Stimulated activated naive CD4-positive, alpha-beta T cell treated with Interleukin-2 at 50 U/mL for 16 hours (primary cell): ENCODE results near the gene DCLRE1C.
"Not testable (repeated sequence)": the region's sequence is repeated elsewhere in the genome, so short reads cannot be mapped to it uniquely, and the experiment has no call there.

Source experiments
- DNase-seq: peaks from one replicate; lab custom pipeline; 2025; lab: John Stamatoyannopoulos, UW

Gene DCLRE1C

GRCh38 chr10:14954001-14954770 lies at the start of gene DCLRE1C:
DCLRE1C (minus strand) TSS chr10:14954096; CDS start chr10:14954010, 86 bp downstream.
- DNase-seq: peak; percentile 89

- DNase-seq: no peak
Measured at GRCh38 chr10:14995964-14996565, 42.2 kb upstream of the DCLRE1C start.

GRCh38 chr10:14993500-14994455 lies 39.9 kb upstream of the DCLRE1C start:
- not testable (repeated sequence) for DNase-seq

GRCh38 chr10:14992336-14992735 lies 38.4 kb upstream of the DCLRE1C start:
- not testable (repeated sequence) for DNase-seq

GRCh38 chr10:14991035-14991749 lies 37.3 kb upstream of the DCLRE1C start:
- peak; percentile 58 for DNase-seq

GRCh38 chr10:14989552-14989951 lies 35.7 kb upstream of the DCLRE1C start:
- not testable (repeated sequence) for DNase-seq

GRCh38 chr10:14982744-14983143 lies 28.8 kb upstream of the DCLRE1C start:
- no peak for DNase-seq

- no peak for DNase-seq
Measured at GRCh38 chr10:14975672-14976273, 21.9 kb upstream of the DCLRE1C start.

GRCh38 chr10:14974153-14974998 lies 20.5 kb upstream of the DCLRE1C start:
- not testable (repeated sequence) for DNase-seq

- no peak for DNase-seq
Measured at GRCh38 chr10:14971867-14972448, 18.1 kb upstream of the DCLRE1C start.

- DNase-seq: no peak
Measured at GRCh38 chr10:14967897-14968296, 14.0 kb upstream of the DCLRE1C start.

GRCh38 chr10:14959221-14960057 lies 5.5 kb upstream of the DCLRE1C start, which contains the start of gene MEIG1:
MEIG1 (plus strand) TSS chr10:14959388; CDS start chr10:14966469, 7,081 bp downstream.
- peak; percentile 85 for DNase-seq

GRCh38 chr10:14958872-14959220 lies 5.0 kb upstream of the DCLRE1C start:
- DNase-seq: no peak

- no peak for DNase-seq
Measured at GRCh38 chr10:14954934-14955333, 1.0 kb upstream of the DCLRE1C start.

GRCh38 chr10:14953424-14954000 lies 384 bp downstream of the DCLRE1C start:
- no peak for DNase-seq

- DNase-seq: no peak
Measured at GRCh38 chr10:14952851-14953423, 959 bp downstream of the DCLRE1C start.

- DNase-seq: no peak
Measured at GRCh38 chr10:14949291-14949690, 4.6 kb downstream of the DCLRE1C start.

- DNase-seq: no peak
Measured at GRCh38 chr10:14947268-14947667, 6.6 kb downstream of the DCLRE1C start.
